Nephron (organoid): ENCODE data around the gene ORC6.

ENCODE experiments used
- H3K27ac Mint-ChIP-seq, 3 experiments: 2 replicates each; pipeline ENCODE4 v1.8.0; 2020; ENCODE audit warnings: mixed read lengths in 3 of 3, mild to moderate bottlenecking in 2 of 3, moderate library complexity in 1 of 3
- H3K27me3 Mint-ChIP-seq: 2 replicates; pipeline ENCODE4 v1.8.0; 2021; ENCODE audit warnings: low read depth, mild to moderate bottlenecking, moderate library complexity, mixed read lengths
- H3K36me3 Mint-ChIP-seq: 2 replicates; pipeline ENCODE4 v1.8.0; 2020; ENCODE audit warnings: low read depth, mixed read lengths
- H3K4me1 Mint-ChIP-seq: 2 replicates; pipeline ENCODE4 v1.8.0; 2020; ENCODE audit warnings: mixed read lengths
- H3K4me3 Mint-ChIP-seq, 3 experiments: 2 replicates each; pipeline ENCODE4 v1.8.0; 2020; ENCODE audit warnings: mild to moderate bottlenecking in 3 of 3, mixed read lengths in 3 of 3, moderate library complexity in 2 of 3
- H3K9me3 Mint-ChIP-seq: 2 replicates; pipeline ENCODE4 v1.8.0; 2020; ENCODE audit warnings: mixed read lengths
- CTCF ChIP-seq, 3 experiments: fragments of 200-600 bp; sonication (generic); IDR thresholded peaks; one replicate each; pipeline ENCODE4 v1.5.0; 2021; ENCODE audit warnings: antibody characterized with exemption in 3 of 3; ENCODE audit not compliant: unreplicated experiment in 3 of 3

Gene ORC6

GRCh38 chr16:46730801-46731690 lies 41.6 kb downstream of the ORC6 start:
- Mint-ChIP-seq H3K27ac (no peak overlapping the region), H3K4me1 (no peaks in the 10 kb centered on the region), H3K27me3 (peaks cover 7% of the 10 kb centered on the region), H3K4me3 (no peak overlapping the region), H3K9me3 (peaks cover 3% of the 10 kb centered on the region), H3K36me3 (no peaks in the 10 kb centered on the region)
- TF ChIP-seq CTCF (IDR thresholded peaks at IDR 0.05; ENCODE audit: unreplicated experiment in 3 of 3) = no peak

GRCh38 chr16:46731691-46732555 lies 42.5 kb downstream of the ORC6 start:
- H3K4me3 Mint-ChIP-seq = no peak overlapping the region
- peaks cover 8% of the 10 kb centered on the region for H3K27me3 Mint-ChIP-seq
- no peak overlapping the region for H3K27ac Mint-ChIP-seq
- no peaks in the 10 kb centered on the region for H3K4me1 Mint-ChIP-seq
- TF ChIP-seq CTCF (IDR thresholded peaks at IDR 0.05; ENCODE audit: unreplicated experiment in 3 of 3) = no peak
- H3K9me3 Mint-ChIP-seq = no peaks in the 10 kb centered on the region
- no peaks in the 10 kb centered on the region for H3K36me3 Mint-ChIP-seq

DNA sequence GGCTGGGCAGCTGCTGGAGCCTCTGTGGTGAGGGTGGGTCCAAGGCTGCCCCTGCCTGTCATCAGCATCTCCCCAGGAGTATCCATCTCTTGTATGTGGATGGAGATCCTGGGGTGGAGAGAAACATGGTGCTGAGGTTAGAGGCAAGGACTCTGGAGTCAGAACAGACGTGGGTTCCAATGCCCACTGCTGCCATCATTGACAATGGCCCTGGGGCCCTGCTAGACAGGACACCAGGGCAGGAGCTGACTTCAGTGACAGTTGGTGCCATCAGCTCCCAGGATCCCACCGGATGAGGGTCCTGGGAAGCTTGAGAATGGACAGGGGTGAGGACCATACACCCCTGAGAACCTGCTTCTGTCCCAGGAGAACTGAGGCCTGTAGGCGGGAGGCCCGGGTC lies 43.1 kb downstream of the ORC6 start:
- Mint-ChIP-seq H3K9me3 (no peaks in the 10 kb centered on the region), H3K4me1 (no peaks in the 10 kb centered on the region)

GRCh38 chr16:46733319-46733830 lies 43.9 kb downstream of the ORC6 start:
- H3K27me3 Mint-ChIP-seq = peaks cover 10% of the 10 kb centered on the region
- no peak overlapping the region for H3K4me3 Mint-ChIP-seq
- no peak overlapping the region for H3K27ac Mint-ChIP-seq
- H3K4me1 Mint-ChIP-seq = no peaks in the 10 kb centered on the region
- no peaks in the 10 kb centered on the region for H3K9me3 Mint-ChIP-seq
- no peaks in the 10 kb centered on the region for H3K36me3 Mint-ChIP-seq
- TF ChIP-seq CTCF (IDR thresholded peaks at IDR 0.05; ENCODE audit: unreplicated experiment in 3 of 3) = no peak

More for the DNA sequence above, 43.1 kb downstream of the ORC6 start:
- H3K27ac Mint-ChIP-seq = no peak overlapping the region
- peaks cover 10% of the 10 kb centered on the region for H3K27me3 Mint-ChIP-seq
- H3K4me3 Mint-ChIP-seq = no peak overlapping the region
- TF ChIP-seq CTCF (IDR thresholded peaks at IDR 0.05; ENCODE audit: unreplicated experiment in 3 of 3) = no peak
- H3K36me3 Mint-ChIP-seq = no peaks in the 10 kb centered on the region

GRCh38 chr16:46736695-46737094 lies 47.2 kb downstream of the ORC6 start:
- Mint-ChIP-seq H3K27me3 (peaks cover 6% of the 10 kb centered on the region), H3K36me3 (no peaks in the 10 kb centered on the region), H3K4me1 (no peaks in the 10 kb centered on the region), H3K27ac (no peak overlapping the region), H3K9me3 (no peaks in the 10 kb centered on the region), H3K4me3 (no peak overlapping the region)
- no peak for TF ChIP-seq CTCF (IDR thresholded peaks at IDR 0.05; ENCODE audit: unreplicated experiment in 3 of 3)
